Kidney tubule cell (primary cell): Measurements from ENCODE around the gene SHISA7.

ENCODE experiments used
- DNase-seq: peaks from one replicate; pipeline ENCODE4 v3.0.0-alpha.2; 2018; ENCODE audit warnings: low spot score

Gene SHISA7

GRCh38 chr19:55443045-55443823, at the start of gene SHISA7:
SHISA7 (minus strand) TSS chr19:55443300; CDS start chr19:55442863, 437 bp downstream.
- DNase-seq: no peak

- DNase-seq: no peak
Observed at GRCh38 chr19:55492362-55492944, 49.4 kb upstream of the SHISA7 start.

- DNase-seq: no peak
Observed at GRCh38 chr19:55491546-55492360, 48.7 kb upstream of the SHISA7 start.

GRCh38 chr19:55490478-55491432, 47.7 kb upstream of the SHISA7 start:
- no peak for DNase-seq

GRCh38 chr19:55489711-55490477, 46.8 kb upstream of the SHISA7 start:
- no peak for DNase-seq

- DNase-seq: no peak
Observed at GRCh38 chr19:55488986-55489710, 46.0 kb upstream of the SHISA7 start.

- DNase-seq: no peak
Observed at GRCh38 chr19:55487924-55488687, 45.0 kb upstream of the SHISA7 start, which contains the start of gene SSC5D. SSC5D (plus strand) TSS chr19:55488436; CDS start chr19:55488590, 154 bp downstream.

- peak; percentile 86 for DNase-seq
Observed at GRCh38 chr19:55486971-55487923, 44.1 kb upstream of the SHISA7 start.

GRCh38 chr19:55486043-55486970, 43.2 kb upstream of the SHISA7 start:
- peak; percentile 25 for DNase-seq

GRCh38 chr19:55485439-55486011, 42.4 kb upstream of the SHISA7 start:
- DNase-seq: no peak

- DNase-seq: peak; percentile 70
Observed at GRCh38 chr19:55484593-55485438, 41.7 kb upstream of the SHISA7 start, which contains the start of gene NAT14. NAT14 (plus strand) TSS chr19:55485188; CDS start chr19:55485709, 521 bp downstream.

GRCh38 chr19:55483706-55484592, 40.8 kb upstream of the SHISA7 start:
- DNase-seq: no peak

GRCh38 chr19:55482967-55483705, 40.0 kb upstream of the SHISA7 start:
- DNase-seq: no peak
